ENCODE data around the gene ZNF358. TPM values are rescaled to one million over a fixed set of nuclear protein-coding genes. Genes with fewer than 3 reads are reported as not detected.

ZNF358 gene
- total RNA-seq, 1 donor from 2014 or later = 86.1 TPM

DNA sequence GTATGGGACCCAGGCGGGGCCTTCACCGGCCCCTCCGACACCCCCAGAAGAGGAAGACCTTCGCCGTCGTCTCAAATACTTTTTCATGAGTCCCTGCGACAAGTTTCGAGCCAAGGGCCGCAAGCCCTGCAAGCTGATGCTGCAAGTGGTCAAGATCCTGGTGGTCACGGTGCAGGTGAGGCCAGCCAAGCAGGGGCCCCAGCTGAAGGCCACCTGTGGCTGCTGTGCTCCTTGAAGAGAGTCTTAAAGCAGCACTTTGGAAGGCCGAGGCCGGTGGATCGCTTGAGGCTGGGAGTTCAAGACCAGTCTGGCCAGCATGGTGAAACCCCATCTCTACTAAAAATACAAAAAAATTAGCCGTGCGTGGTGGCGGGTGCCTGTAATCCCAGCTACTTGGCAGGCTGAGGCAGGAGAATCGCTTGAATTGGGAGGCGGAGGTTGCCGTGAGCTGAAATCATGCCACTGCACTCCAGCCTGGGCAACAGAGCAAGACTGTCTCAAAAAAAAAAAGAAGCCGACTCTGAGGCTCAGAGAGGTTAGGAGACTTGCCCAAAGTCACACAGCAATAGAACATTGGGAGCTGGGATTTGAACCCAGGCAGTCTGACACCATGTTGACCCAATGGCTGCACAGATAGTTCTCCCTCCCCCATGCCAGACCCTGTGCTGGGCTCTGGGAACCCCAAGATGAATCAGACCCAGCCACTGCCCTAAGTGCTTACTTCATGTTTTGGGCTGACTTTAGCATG is 9.3 kb downstream of the ZNF358 start:
- H3K4me3 Mint-ChIP-seq (ENCODE audit: low read depth) = no peak overlapping the region
- H3K4me1 Mint-ChIP-seq (ENCODE audit: low read depth) = peaks cover 8% of the 10 kb centered on the region
- H3K27me3 Mint-ChIP-seq = no peaks in the 10 kb centered on the region
- peaks cover 3% of the 10 kb centered on the region for H3K36me3 Mint-ChIP-seq (ENCODE audit: insufficient read depth)
- no peaks in the 10 kb centered on the region for H3K9me3 Mint-ChIP-seq (ENCODE audit: low read depth)
- DNase-seq (ENCODE audit: low spot score, unreplicated experiment) = no peak
- no peak overlapping the region for H3K27ac Mint-ChIP-seq
- no peak for TF ChIP-seq CTCF (IDR thresholded peaks at IDR 0.05; ENCODE audit: unreplicated experiment)

- DNase-seq (ENCODE audit: low spot score, unreplicated experiment) = no peak
- Mint-ChIP-seq H3K27me3 (no peaks in the 10 kb centered on the region), H3K36me3 (ENCODE audit: insufficient read depth) (peaks cover 1% of the 10 kb centered on the region), H3K4me1 (ENCODE audit: low read depth) (peaks cover 8% of the 10 kb centered on the region), H3K27ac (no peak overlapping the region), H3K4me3 (ENCODE audit: low read depth) (no peak overlapping the region), H3K9me3 (ENCODE audit: low read depth) (no peaks in the 10 kb centered on the region)
- TF ChIP-seq CTCF (IDR thresholded peaks at IDR 0.05; ENCODE audit: unreplicated experiment) = no peak
Measured at GRCh38 chr19:7526059-7526929, 10.4 kb downstream of the ZNF358 start.

- Mint-ChIP-seq H3K4me3 (ENCODE audit: low read depth) (no peak overlapping the region), H3K27me3 (no peaks in the 10 kb centered on the region), H3K9me3 (ENCODE audit: low read depth) (no peaks in the 10 kb centered on the region), H3K27ac (no peak overlapping the region), H3K4me1 (ENCODE audit: low read depth) (peaks cover 3% of the 10 kb centered on the region), H3K36me3 (ENCODE audit: insufficient read depth) (peaks cover 1% of the 10 kb centered on the region)
- no peak for TF ChIP-seq CTCF (IDR thresholded peaks at IDR 0.05; ENCODE audit: unreplicated experiment)
- no peak for DNase-seq (ENCODE audit: low spot score, unreplicated experiment)
Measured at GRCh38 chr19:7527516-7528191, 11.8 kb downstream of the ZNF358 start.

DNA sequence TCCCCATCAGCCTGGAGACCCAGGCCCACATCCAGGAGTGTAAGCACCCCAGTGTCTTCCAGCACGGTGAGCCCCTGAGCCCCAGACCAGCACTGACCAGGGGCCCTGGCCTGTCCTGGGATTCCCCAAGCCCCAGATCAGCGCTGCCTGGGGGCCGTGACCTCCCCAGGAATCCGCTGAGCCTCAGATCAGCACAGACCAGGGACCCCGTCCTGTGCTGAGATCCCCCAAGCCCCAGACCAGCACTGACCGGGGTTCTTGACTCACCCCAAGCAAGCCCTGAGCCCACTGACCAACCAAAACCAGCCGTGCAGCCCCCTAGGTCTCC is 12.3 kb downstream of the ZNF358 start:
- H3K36me3 Mint-ChIP-seq (ENCODE audit: insufficient read depth) = peaks cover 1% of the 10 kb centered on the region

More for the DNA sequence above, 12.3 kb downstream of the ZNF358 start:
- DNase-seq (ENCODE audit: low spot score, unreplicated experiment) = no peak
- Mint-ChIP-seq H3K27me3 (no peaks in the 10 kb centered on the region), H3K27ac (no peak overlapping the region), H3K4me1 (ENCODE audit: low read depth) (peaks cover 3% of the 10 kb centered on the region), H3K9me3 (ENCODE audit: low read depth) (no peaks in the 10 kb centered on the region), H3K4me3 (ENCODE audit: low read depth) (no peak overlapping the region)
- no peak for TF ChIP-seq CTCF (IDR thresholded peaks at IDR 0.05; ENCODE audit: unreplicated experiment)

Measured in progenitor cell of endocrine pancreas (in vitro differentiated cells).